ENCODE data around the gene DDX24. TPM values are rescaled to one million over a fixed set of nuclear protein-coding genes. Genes with fewer than 3 reads are reported as not detected.

The DDX24 gene
- polyA plus RNA-seq, 2 of the 4 experiments (the other 2 are of a cell fraction), result 121 to 161 TPM

- no peak for ATAC-seq
- DNase-seq (ENCODE audit: low read depth in 1 of 2, low spot score in 1 of 2), result no peak
- POLR2A ChIA-PET, result no interaction called here
- no peak overlapping the region for H3K4me2 ChIP-seq
- no peak overlapping the region for H3K4me3 ChIP-seq
- WGBS (ENCODE audit: missing lambda C conversion rate), result 99% methylated on average over 12 of the region's 14 CpGs
- CTCF ChIA-PET, result interaction anchor here (0.8 kb wide), 2 partner anchors 9 to 104 kb away, joined by 3 read pairs; no protein-coding TSS in a partner anchor
- FAIRE-seq, result no peak
- TF ChIP-seq ZSCAN20 (CRISPR knock-in tag; IDR thresholded peaks at IDR 0.05) (no peak), CBX8 (IDR thresholded peaks at IDR 0.05) (no peak), HES2 (IDR thresholded peaks at IDR 0.05) (no peak)
- no peak overlapping the region for H3K27ac ChIP-seq
- no peaks in the 10 kb centered on the region for H3K4me1 ChIP-seq
- H3K9me3 ChIP-seq, result no peaks in the 10 kb centered on the region
Observed at GRCh38 chr14:94043756-94044475, 37.1 kb downstream of the DDX24 start.

DNA sequence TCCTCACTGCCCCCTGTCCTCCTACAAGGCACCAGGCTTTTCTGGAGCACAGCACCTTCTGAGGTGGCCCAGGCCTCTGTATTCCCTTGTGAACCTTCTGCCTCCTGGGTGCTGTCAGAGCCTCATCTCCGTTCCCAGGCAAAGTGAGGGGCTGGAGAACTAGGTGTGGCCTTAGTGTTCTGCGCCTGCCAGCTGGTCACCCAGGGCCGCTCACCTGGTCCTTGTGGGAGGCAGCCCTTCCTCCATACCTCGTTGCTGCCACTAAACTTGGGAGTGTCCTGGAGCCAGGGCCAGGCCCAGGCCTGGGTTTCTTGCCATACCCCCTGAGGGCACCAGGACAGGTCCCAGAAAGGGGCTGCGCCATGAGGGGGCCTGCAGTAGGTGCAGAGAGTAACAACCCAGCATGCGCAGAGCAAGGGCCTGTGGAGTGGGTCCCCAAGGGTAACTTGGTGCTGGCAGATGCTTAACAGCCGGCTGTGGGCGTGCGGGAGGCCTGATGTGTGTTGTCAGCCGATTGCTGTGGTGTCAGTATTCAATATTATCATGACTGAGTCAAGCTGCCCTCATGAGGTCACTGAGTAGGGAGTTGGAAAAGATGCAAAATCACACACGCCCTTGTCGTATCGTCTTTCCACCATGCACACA is 37.8 kb downstream of the DDX24 start:
- ChIA-PET CTCF (interaction anchor here (0.8 to 1.5 kb wide), 3 partner anchors 9 to 103 kb away, joined by 3 to 4 read pairs (median 4); no protein-coding TSS in a partner anchor), POLR2A (no interaction called here)
- no peak for FAIRE-seq
- Histone ChIP-seq H3K9me3 (no peaks in the 10 kb centered on the region), H3K27ac (no peak overlapping the region), H3K4me3 (no peak overlapping the region), H3K4me1 (no peaks in the 10 kb centered on the region), H3K4me2 (no peak overlapping the region)
- 90% methylated on average over 13 of the region's 13 CpGs for WGBS (ENCODE audit: missing lambda C conversion rate)
- TF ChIP-seq NR3C1 (IDR thresholded peaks at IDR 0.05) (no peak), CBX8 (IDR thresholded peaks at IDR 0.05) (no peak), HOXB13 (CRISPR knock-in tag; IDR thresholded peaks at IDR 0.05; ENCODE audit: low read depth) (no peak), CHD4 (IDR thresholded peaks at IDR 0.05; ENCODE audit: borderline replicate concordance) (no peak), MAZ (IDR thresholded peaks at IDR 0.05; ENCODE audit: borderline replicate concordance, low read depth, low read length) (no peak), RNF2 (IDR thresholded peaks at IDR 0.05; ENCODE audit: borderline replicate concordance, low read depth) (no peak), BHLHE40 (IDR thresholded peaks at IDR 0.05; ENCODE audit: low read depth, low read length) (no peak), SREBF2 (IDR thresholded peaks at IDR 0.05) (no peak), ESRRA (IDR thresholded peaks at IDR 0.05; ENCODE audit: borderline replicate concordance, low read length) (no peak), HES2 (IDR thresholded peaks at IDR 0.05) (no peak), MAX (IDR thresholded peaks at IDR 0.05) (no peak), EHMT2 (IDR thresholded peaks at IDR 0.05; ENCODE audit: low read depth) (no peak), KDM1A (IDR thresholded peaks at IDR 0.05; ENCODE audit: low read depth) (no peak), JUNB (IDR thresholded peaks at IDR 0.05) (no peak), EHF (CRISPR knock-in tag; IDR thresholded peaks at IDR 0.05) (no peak), CBX2 (IDR thresholded peaks at IDR 0.05; ENCODE audit: borderline replicate concordance, low read depth) (no peak)
- TF ChIP-seq, protein P1, sequence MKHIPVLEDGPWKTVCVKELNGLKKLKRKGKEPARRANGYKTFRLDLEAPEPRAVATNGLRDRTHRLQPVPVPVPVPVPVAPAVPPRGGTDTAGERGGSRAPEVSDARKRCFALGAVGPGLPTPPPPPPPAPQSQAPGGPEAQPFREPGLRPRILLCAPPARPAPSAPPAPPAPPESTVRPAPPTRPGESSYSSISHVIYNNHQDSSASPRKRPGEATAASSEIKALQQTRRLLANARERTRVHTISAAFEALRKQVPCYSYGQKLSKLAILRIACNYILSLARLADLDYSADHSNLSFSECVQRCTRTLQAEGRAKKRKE (CRISPR knock-in tag; IDR thresholded peaks at IDR 0.05; ENCODE audit: low read depth), result no peak
- TF ChIP-seq, protein P2, sequence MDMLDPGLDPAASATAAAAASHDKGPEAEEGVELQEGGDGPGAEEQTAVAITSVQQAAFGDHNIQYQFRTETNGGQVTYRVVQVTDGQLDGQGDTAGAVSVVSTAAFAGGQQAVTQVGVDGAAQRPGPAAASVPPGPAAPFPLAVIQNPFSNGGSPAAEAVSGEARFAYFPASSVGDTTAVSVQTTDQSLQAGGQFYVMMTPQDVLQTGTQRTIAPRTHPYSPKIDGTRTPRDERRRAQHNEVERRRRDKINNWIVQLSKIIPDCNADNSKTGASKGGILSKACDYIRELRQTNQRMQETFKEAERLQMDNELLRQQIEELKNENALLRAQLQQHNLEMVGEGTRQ (IDR thresholded peaks at IDR 0.05), result no peak
- no peak for DNase-seq (ENCODE audit: low read depth in 1 of 2, low spot score in 1 of 2)
- ATAC-seq, result no peak

Data from A549 (cell line).